ENCODE results near the gene TGM6. TPM values are rescaled to one million over a fixed set of nuclear protein-coding genes. Genes with fewer than 3 reads are reported as not detected.
"Not testable (repeated sequence)": the region's sequence is repeated elsewhere in the genome, so short reads cannot be mapped to it uniquely, and the experiment has no call there.

TGM6 gene
- total RNA-seq, 8 experiments from 2014 or later, result 0.24 to 0.27 TPM; not detected in 6

- in situ Hi-C loops (cut with MboI; ENCODE audit: low pct_unique_long_range_greater_than_20kb in 2 of 9, low sequenced_read_pairs in 9 of 9, unreplicated experiment in 9 of 9); H3K4me1 ChIP-seq (replicated peaks in 1 of 2); H3K4me3 ChIP-seq; H3K27ac ChIP-seq: not testable (repeated sequence)
- ATAC-seq (replicated peaks in 6 of 8), result peak in 2 of 8 experiments; percentile 22 to 59
- 18 to 100% (median 65%) methylated on average over 1 to 6 of the region's 7 CpGs; no CpG with 5 or more reads in 4 of the 10 experiments for WGBS, 10 experiments
Measured at GRCh38 chr20:2407355-2407754, 26.7 kb downstream of the TGM6 start.

- WGBS, 10 experiments, result 80 to 100% (median 100%) methylated on average over 1 of the region's 1 CpG; no CpG with 5 or more reads in 5 of the 10 experiments
- H3K27ac ChIP-seq, result no peak overlapping the region
- H3K4me1 ChIP-seq (replicated peaks in 1 of 2), result no peaks in the 10 kb centered on the region
- no peak for ATAC-seq (replicated peaks in 6 of 8)
- H3K4me3 ChIP-seq, result no peak overlapping the region
- in situ Hi-C loops (cut with MboI; ENCODE audit: low pct_unique_long_range_greater_than_20kb in 2 of 9, low sequenced_read_pairs in 9 of 9, unreplicated experiment in 9 of 9), result no loop called here
Measured at GRCh38 chr20:2408111-2408510, 27.4 kb downstream of the TGM6 start.

GRCh38 chr20:2416541-2417212, 36.0 kb downstream of the TGM6 start:
- 7 to 100% (median 79%) methylated on average over 2 to 6 of the region's 6 CpGs; no CpG with 5 or more reads in 3 of the 10 experiments for WGBS, 10 experiments
- in situ Hi-C loops (cut with MboI; ENCODE audit: low pct_unique_long_range_greater_than_20kb in 2 of 9, low sequenced_read_pairs in 9 of 9, unreplicated experiment in 9 of 9), result no loop called here
- ATAC-seq (replicated peaks in 6 of 8), result peak in 3 of 8 experiments; percentile 77 to 86 (median 85)
- Histone ChIP-seq H3K4me1 (replicated peaks in 1 of 2) (no peaks in the 10 kb centered on the region), H3K27ac (no peak overlapping the region), H3K4me3 (no peak overlapping the region)

- Histone ChIP-seq H3K4me3 (no peak overlapping the region), H3K4me1 (replicated peaks in 1 of 2) (no peaks in the 10 kb centered on the region), H3K27ac (no peak overlapping the region)
- no peak for ATAC-seq (replicated peaks in 6 of 8)
- 60 to 87% (median 80%) methylated on average over 1 to 8 of the region's 14 CpGs; no CpG with 5 or more reads in 5 of the 10 experiments for WGBS, 10 experiments
- in situ Hi-C loops (cut with MboI; ENCODE audit: low pct_unique_long_range_greater_than_20kb in 2 of 9, low sequenced_read_pairs in 9 of 9, unreplicated experiment in 9 of 9), result no loop called here
Measured at GRCh38 chr20:2417213-2417541, 36.5 kb downstream of the TGM6 start.

GRCh38 chr20:2418388-2418787, 37.7 kb downstream of the TGM6 start:
- Histone ChIP-seq H3K27ac (no peak overlapping the region), H3K4me3 (no peak overlapping the region), H3K4me1 (replicated peaks in 1 of 2) (no peaks in the 10 kb centered on the region)
- in situ Hi-C loops (cut with MboI; ENCODE audit: low pct_unique_long_range_greater_than_20kb in 2 of 9, low sequenced_read_pairs in 9 of 9, unreplicated experiment in 9 of 9), result no loop called here
- 17 to 86% (median 44%) methylated on average over 1 to 2 of the region's 2 CpGs; no CpG with 5 or more reads in 3 of the 10 experiments for WGBS, 10 experiments
- no peak for ATAC-seq (replicated peaks in 6 of 8)

GRCh38 chr20:2420510-2420909, 39.8 kb downstream of the TGM6 start:
- WGBS, 10 experiments, result 0 to 100% (median 67%) methylated on average over 1 of the region's 1 CpG; no CpG with 5 or more reads in 1 of the 10 experiments
- Histone ChIP-seq H3K4me3 (no peak overlapping the region), H3K27ac (no peak overlapping the region), H3K4me1 (replicated peaks in 1 of 2) (no peaks in the 10 kb centered on the region)
- ATAC-seq (replicated peaks in 6 of 8), result no peak
- in situ Hi-C loops (cut with MboI; ENCODE audit: low pct_unique_long_range_greater_than_20kb in 2 of 9, low sequenced_read_pairs in 9 of 9, unreplicated experiment in 9 of 9), result no loop called here

GRCh38 chr20:2421247-2421646, 40.5 kb downstream of the TGM6 start:
- 0 to 86% (median 53%) methylated on average over 1 to 5 of the region's 5 CpGs; no CpG with 5 or more reads in 2 of the 10 experiments for WGBS, 10 experiments
- in situ Hi-C loops (cut with MboI; ENCODE audit: low pct_unique_long_range_greater_than_20kb in 2 of 9, low sequenced_read_pairs in 9 of 9, unreplicated experiment in 9 of 9), result no loop called here

GRCh38 chr20:2429051-2429450, 48.4 kb downstream of the TGM6 start:
- Histone ChIP-seq H3K4me1 (replicated peaks in 1 of 2) (no peaks in the 10 kb centered on the region), H3K4me3 (no peak overlapping the region), H3K27ac (no peak overlapping the region)
- WGBS, 10 experiments, result 11 to 87% (median 66%) methylated on average over 2 to 6 of the region's 6 CpGs; no CpG with 5 or more reads in 3 of the 10 experiments
- peak in 1 of 8 experiments; percentile 41 for ATAC-seq (replicated peaks in 6 of 8)
- in situ Hi-C loops (cut with MboI; ENCODE audit: low pct_unique_long_range_greater_than_20kb in 2 of 9, low sequenced_read_pairs in 9 of 9, unreplicated experiment in 9 of 9), result no loop called here

More at GRCh38 chr20:2421247-2421646, 40.5 kb downstream of the TGM6 start:
- H3K4me3 ChIP-seq, result no peak overlapping the region
- no peaks in the 10 kb centered on the region for H3K4me1 ChIP-seq (replicated peaks in 1 of 2)
- no peak overlapping the region for H3K27ac ChIP-seq
- peak in 1 of 8 experiments; percentile 15 for ATAC-seq (replicated peaks in 6 of 8)

GRCh38 chr20:2430538-2430937, 49.8 kb downstream of the TGM6 start:
- WGBS, 10 experiments, result 20 to 83% (median 83%) methylated on average over 1 to 3 of the region's 4 CpGs; no CpG with 5 or more reads in 7 of the 10 experiments
- Histone ChIP-seq H3K4me3 (no peak overlapping the region), H3K4me1 (replicated peaks in 1 of 2) (no peaks in the 10 kb centered on the region), H3K27ac (no peak overlapping the region)
- ATAC-seq (replicated peaks in 6 of 8), result no peak
- in situ Hi-C loops (cut with MboI; ENCODE audit: low pct_unique_long_range_greater_than_20kb in 2 of 9, low sequenced_read_pairs in 9 of 9, unreplicated experiment in 9 of 9), result no loop called here

GRCh38 chr20:2431185-2431584, 50.5 kb downstream of the TGM6 start:
- Histone ChIP-seq H3K4me3 (no peak overlapping the region), H3K4me1 (replicated peaks in 1 of 2) (no peaks in the 10 kb centered on the region), H3K27ac (no peak overlapping the region)
- no peak for ATAC-seq (replicated peaks in 6 of 8)
- WGBS, 10 experiments, result 0 to 38% (median 20%) methylated on average over 1 of the region's 1 CpG
- in situ Hi-C loops (cut with MboI; ENCODE audit: low pct_unique_long_range_greater_than_20kb in 2 of 9, low sequenced_read_pairs in 9 of 9, unreplicated experiment in 9 of 9), result no loop called here

GRCh38 chr20:2446845-2447244, 66.1 kb downstream of the TGM6 start:
- 0 to 64% (median 40%) methylated on average over 1 to 4 of the region's 4 CpGs; no CpG with 5 or more reads in 1 of the 10 experiments for whole genome bisulfite sequencing, 10 experiments
- no peaks in the 10 kb centered on the region for H3K4me1 ChIP-seq (replicated peaks in 1 of 2)
- no peak overlapping the region for H3K4me3 ChIP-seq
- in situ Hi-C loops (cut with MboI; ENCODE audit: low pct_unique_long_range_greater_than_20kb in 2 of 9, low sequenced_read_pairs in 9 of 9, unreplicated experiment in 9 of 9), result no loop called here
- ATAC-seq (replicated peaks in 6 of 8), result peak in 7 of 8 experiments; percentile 20 to 69 (median 51)
- H3K27ac ChIP-seq, result no peak overlapping the region

- no peak overlapping the region for H3K4me3 ChIP-seq
- ATAC-seq (replicated peaks in 6 of 8), result no peak
- H3K4me1 ChIP-seq (replicated peaks in 1 of 2), result no peaks in the 10 kb centered on the region
- WGBS, 10 experiments, result 83 to 100% (median 100%) methylated on average over 1 of the region's 1 CpG; no CpG with 5 or more reads in 4 of the 10 experiments
- no peak overlapping the region for H3K27ac ChIP-seq
- in situ Hi-C loops (cut with MboI; ENCODE audit: low pct_unique_long_range_greater_than_20kb in 2 of 9, low sequenced_read_pairs in 9 of 9, unreplicated experiment in 9 of 9), result no loop called here
Measured at GRCh38 chr20:2449386-2449785, 68.7 kb downstream of the TGM6 start.

GRCh38 chr20:2451422-2451821, 70.7 kb downstream of the TGM6 start:
- Histone ChIP-seq H3K4me1 (replicated peaks in 1 of 2) (no peaks in the 10 kb centered on the region), H3K27ac (no peak overlapping the region), H3K4me3 (no peak overlapping the region)
- no peak for ATAC-seq (replicated peaks in 6 of 8)
- WGBS, 10 experiments, result 53 to 93% (median 85%) methylated on average over 1 to 5 of the region's 5 CpGs; no CpG with 5 or more reads in 1 of the 10 experiments
- in situ Hi-C loops (cut with MboI; ENCODE audit: low pct_unique_long_range_greater_than_20kb in 2 of 9, low sequenced_read_pairs in 9 of 9, unreplicated experiment in 9 of 9), result loop anchor here in 6 of 9 experiments (25.0 kb wide), 4 partner anchors 239 to 689 kb away; no protein-coding TSS in a partner anchor
